C1 segment of cervical spinal cord (tissue), 14 donors: ENCODE data around the gene SPTLC3.

Experiments used
- DNase-seq, 14 donors: peaks; one replicate each; lab custom pipeline; 2025; lab: John Stamatoyannopoulos, UW

SPTLC3 gene

DNA sequence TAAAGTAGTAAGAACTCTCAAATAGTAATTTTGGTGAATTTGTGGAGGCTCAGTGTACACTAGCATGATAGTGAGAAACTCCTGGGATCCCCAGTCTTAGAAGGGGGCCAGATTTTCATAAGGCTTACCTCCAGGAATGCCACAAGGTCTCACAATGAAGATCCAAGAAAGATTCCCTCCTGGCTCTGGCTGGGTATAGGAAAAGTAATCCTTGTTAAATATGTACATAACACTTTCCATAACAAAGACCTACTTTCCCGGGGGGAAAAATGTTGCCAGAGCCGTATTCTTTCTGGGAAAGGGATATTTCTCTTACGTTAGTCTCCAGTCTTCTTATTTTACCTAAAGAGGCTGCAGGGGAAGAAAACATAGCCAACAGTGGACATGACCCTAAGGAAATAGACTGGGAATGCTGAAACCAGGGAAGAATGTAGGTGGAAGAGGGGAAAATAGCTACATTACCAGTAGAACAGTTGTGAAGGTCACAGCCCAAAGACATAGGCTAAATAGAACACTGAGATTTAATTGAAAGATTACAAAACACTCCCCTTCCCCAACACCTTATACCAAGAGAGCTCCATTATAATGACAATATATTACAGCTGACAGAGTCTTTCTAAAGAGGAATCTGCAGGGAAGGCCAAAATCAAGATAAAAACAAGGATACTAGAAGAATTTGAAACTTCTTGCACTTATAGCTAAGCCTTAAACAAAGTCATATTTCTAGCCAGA lies 177.4 kb downstream of the SPTLC3 start:
- DNase-seq: no peak

GRCh38 chr20:13187899-13188298 lies 179.1 kb downstream of the SPTLC3 start:
- no peak for DNase-seq

- no peak for DNase-seq
These were observed 190.5 kb downstream of the SPTLC3 start for GRCh38 chr20:13199279-13199678.

- DNase-seq: no peak
These were observed 192.2 kb downstream of the SPTLC3 start for GRCh38 chr20:13200767-13201500.

DNA sequence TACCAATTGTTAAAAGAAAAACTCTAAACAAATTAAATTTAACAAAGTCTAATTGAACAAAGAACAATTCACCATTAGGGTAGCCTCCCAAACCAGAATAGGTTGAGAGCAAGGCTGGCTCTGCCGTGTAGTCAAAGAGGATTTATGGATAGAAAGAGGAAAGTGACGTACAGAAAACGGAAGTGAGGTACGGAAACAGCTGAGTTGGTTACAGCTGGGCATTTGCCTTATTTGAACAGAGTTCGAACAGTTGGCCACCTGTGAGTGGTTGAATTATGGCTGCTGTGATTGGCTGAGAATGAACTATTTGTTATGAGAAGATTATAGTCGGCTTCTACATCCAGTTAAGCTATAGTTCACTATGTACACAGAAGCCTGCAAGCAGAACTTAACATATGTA lies 193.8 kb downstream of the SPTLC3 start:
- DNase-seq: no peak

- no peak for DNase-seq
These were observed 196.7 kb downstream of the SPTLC3 start for GRCh38 chr20:13205425-13205824.

DNA sequence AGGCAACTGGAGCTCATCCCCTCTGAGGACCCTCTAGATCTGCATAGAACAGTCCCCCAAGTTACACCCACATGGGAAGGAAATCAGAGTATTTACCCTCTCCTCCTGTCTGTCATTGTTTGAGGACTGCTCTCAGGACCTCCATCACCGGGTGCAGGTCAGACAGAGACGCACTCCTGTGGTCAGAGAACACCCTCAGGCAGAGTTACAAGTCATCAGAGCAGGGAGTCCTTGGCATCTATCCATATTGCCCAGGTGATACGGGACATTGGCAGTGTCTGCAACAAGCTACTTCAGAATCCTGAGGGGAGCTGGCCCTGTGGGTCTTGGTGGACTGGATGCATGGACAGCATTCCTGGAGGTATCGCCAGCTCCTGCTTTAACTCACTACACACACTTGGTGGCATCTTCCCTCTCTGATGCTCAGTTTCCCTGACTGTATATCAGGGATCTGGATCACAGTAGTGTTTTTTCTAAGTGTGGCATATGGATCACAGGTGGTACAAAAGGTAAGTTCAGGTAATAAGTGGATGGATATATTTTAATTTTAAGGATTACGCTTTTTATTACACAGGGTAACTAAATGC lies 197.2 kb downstream of the SPTLC3 start:
- DNase-seq: no peak

GRCh38 chr20:13207016-13207415 lies 198.2 kb downstream of the SPTLC3 start:
- no peak for DNase-seq

DNA sequence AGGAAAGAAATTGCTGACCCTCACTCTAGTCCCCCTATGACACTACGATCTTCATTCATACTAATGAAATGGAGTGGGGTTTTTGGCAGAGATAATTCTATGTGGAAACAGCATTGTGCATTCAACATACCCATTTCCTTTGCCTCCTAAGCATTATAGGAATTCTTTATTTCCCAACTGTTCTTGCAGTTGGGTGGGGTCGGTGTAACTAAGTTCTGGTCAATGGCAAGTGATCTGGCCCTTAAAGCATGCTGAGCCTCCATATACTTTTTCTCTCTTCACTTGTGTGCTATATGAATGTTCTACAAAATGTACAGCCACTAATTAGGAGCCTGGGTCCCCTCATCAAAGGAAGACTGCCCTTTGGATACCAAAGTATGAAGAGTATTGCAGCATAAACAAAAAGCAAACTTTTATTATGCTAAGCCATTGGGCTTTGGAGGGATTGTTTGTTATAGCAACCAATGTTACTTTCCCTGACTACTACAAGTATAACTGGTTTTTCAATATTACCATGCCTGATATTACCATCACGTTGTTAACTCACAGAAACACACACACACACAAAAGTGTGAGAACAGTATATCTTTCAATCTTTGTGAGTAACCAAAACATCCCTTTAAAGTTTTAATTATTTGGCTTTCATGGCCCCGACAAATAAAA lies 203.3 kb downstream of the SPTLC3 start:
- DNase-seq: no peak

GRCh38 chr20:13212750-13213149 lies 204.0 kb downstream of the SPTLC3 start:
- no peak for DNase-seq

GRCh38 chr20:13213335-13213734 lies 204.6 kb downstream of the SPTLC3 start:
- DNase-seq: no peak

DNA sequence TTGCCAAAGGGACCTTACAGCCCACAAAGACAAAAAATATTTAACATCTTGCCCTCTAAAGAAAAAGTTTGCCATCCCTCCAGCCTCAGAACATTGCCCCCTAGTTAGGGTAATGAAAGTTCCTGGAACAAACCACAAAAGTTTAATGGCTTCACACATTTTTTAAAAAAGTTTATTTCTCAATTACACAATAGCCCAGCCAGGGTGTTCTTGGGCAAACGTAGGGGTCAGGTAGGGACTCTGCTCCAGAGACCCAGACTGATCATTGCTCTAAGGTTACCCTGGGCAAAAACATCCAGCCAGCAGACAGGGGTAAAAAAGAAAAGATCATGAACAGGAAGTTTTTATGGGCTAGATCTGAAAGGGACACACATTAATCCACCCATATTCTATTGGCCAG lies 207.8 kb downstream of the SPTLC3 start:
- no peak for DNase-seq
